ENCODE data around the gene ATF5. TPM values are rescaled to one million over a fixed set of nuclear protein-coding genes. Genes with fewer than 3 reads are reported as not detected.

Gene ATF5
- polyA plus RNA-seq, 1 experiment = 6.3 TPM

GRCh38 chr19:49889687-49890348 is 39.2 kb upstream of the ATF5 start:
- H3K27ac ChIP-seq (ENCODE audit: low read depth, low read length) = no peak overlapping the region
- DNase-seq (ENCODE audit: low read depth, low spot score) = no peak
- H3K4me3 ChIP-seq (ENCODE audit: low read depth, low read length) = peak overlapping the region; percentile 17; the same call in 1 of the 2 replicates
- CTCF ChIA-PET = interaction anchor here (1.2 kb wide), 1 partner anchor 10 kb away, joined by 6 read pairs; no protein-coding TSS in a partner anchor
- H3K9me3 ChIP-seq (ENCODE audit: control insufficient read depth, insufficient read depth, low read length) = peaks cover 9% of the 10 kb centered on the region; the same call in 1 of the 2 replicates
- no peaks in the 10 kb centered on the region for H3K27me3 ChIP-seq (ENCODE audit: control insufficient read depth, insufficient read depth, low read length)
- TF ChIP-seq, protein P1, sequence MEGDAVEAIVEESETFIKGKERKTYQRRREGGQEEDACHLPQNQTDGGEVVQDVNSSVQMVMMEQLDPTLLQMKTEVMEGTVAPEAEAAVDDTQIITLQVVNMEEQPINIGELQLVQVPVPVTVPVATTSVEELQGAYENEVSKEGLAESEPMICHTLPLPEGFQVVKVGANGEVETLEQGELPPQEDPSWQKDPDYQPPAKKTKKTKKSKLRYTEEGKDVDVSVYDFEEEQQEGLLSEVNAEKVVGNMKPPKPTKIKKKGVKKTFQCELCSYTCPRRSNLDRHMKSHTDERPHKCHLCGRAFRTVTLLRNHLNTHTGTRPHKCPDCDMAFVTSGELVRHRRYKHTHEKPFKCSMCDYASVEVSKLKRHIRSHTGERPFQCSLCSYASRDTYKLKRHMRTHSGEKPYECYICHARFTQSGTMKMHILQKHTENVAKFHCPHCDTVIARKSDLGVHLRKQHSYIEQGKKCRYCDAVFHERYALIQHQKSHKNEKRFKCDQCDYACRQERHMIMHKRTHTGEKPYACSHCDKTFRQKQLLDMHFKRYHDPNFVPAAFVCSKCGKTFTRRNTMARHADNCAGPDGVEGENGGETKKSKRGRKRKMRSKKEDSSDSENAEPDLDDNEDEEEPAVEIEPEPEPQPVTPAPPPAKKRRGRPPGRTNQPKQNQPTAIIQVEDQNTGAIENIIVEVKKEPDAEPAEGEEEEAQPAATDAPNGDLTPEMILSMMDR (IDR thresholded peaks at IDR 0.05; ENCODE audit: low read depth, low read length) = peak; percentile 59
- POLR2A ChIA-PET = interaction anchor here (0.5 kb wide), 1 partner anchor 25 kb away, joined by 5 read pairs; no protein-coding TSS in a partner anchor

DNA sequence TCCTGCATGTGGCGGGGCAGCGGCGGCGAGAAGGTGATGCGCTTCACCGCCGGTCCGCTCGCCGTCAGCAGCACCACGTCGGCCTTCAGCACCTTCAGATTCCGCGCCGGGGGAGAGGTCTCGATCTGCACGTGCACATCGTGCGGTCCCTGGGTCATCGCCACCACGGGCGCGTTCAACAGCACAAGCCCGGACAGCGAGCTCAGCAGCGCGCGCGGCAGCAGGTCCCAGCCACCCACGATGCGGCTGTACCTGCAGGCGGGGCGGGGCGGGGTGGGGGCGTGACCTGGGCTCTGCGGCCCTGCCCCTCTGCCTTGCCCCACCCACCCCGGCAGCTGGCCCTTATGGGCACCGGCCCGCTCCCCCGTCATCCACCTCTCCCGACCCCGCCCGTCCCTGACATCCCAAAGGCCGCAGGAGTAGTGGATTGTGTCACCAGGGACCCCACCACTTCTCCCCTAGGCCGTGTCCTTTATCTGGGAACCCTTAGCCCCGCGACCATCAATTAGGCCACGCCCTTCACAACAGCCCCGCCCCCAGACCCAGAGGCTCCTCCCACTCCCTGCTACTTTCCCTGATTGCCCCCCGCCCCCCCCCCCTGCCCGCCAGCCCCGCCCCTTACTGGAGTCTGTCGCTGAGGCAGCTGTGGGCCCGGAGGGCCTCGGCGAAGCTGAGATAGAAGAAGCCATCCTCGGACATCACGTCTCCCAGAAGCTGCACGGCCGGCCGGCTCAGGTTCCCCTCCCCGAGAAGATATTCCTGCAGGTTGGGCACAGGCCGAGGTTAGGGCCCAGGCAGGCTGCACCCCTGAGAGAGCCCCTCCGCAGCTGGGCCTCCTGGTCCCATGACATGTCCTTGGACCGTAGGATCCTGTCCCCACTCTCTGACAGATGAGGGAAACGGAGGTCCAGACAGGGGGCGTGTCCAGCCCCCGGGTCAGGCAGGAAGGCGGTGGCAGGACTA is 38.4 kb upstream of the ATF5 start:
- Histone ChIP-seq H3K4me3 (ENCODE audit: low read depth, low read length) (peak overlapping the region; percentile 17; the same call in 1 of the 2 replicates), H3K27ac (ENCODE audit: low read depth, low read length) (no peak overlapping the region), H3K27me3 (ENCODE audit: control insufficient read depth, insufficient read depth, low read length) (no peaks in the 10 kb centered on the region), H3K9me3 (ENCODE audit: control insufficient read depth, insufficient read depth, low read length) (peaks cover 9% of the 10 kb centered on the region; the same call in 1 of the 2 replicates)
- POLR2A ChIA-PET = interaction anchor here (1.5 kb wide), 1 partner anchor 13 kb away, joined by 6 read pairs; the partner anchor contains the start of genes AKT1S1 and TBC1D17
- DNase-seq (ENCODE audit: low read depth, low spot score) = no peak
- TF ChIP-seq, protein P1 (IDR thresholded peaks at IDR 0.05; ENCODE audit: low read depth, low read length) = no peak
- CTCF ChIA-PET = interaction anchor here (1.2 kb wide), 1 partner anchor 9 kb away, joined by 6 read pairs; no protein-coding TSS in a partner anchor

DNA sequence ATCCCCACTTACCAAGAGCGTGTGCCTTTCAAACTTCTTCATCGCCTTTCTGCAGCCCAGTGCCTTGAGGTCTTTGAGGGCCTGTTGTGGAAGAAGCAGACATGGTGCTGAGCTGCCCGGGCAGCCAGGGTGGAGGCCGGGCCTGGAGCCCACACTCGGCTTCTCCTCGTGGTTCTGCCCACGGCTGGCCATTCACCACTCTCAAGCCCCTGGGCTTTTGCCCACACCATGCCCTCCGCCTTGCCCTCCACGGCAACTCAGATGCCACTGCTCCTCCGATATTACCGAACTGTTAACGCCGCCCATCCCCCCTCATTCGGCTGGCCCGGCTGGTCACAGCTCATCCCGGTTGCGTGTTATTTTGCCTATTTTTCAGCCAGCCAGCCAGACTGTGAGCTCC is 37.6 kb upstream of the ATF5 start:
- CTCF ChIA-PET = interaction anchor here (1.2 kb wide), 1 partner anchor 9 kb away, joined by 6 read pairs; no protein-coding TSS in a partner anchor
- POLR2A ChIA-PET = interaction anchor here (1.5 kb wide), 1 partner anchor 14 kb away, joined by 6 read pairs; the partner anchor contains the start of genes AKT1S1 and TBC1D17
- Histone ChIP-seq H3K27ac (ENCODE audit: low read depth, low read length) (no peak overlapping the region), H3K27me3 (ENCODE audit: control insufficient read depth, insufficient read depth, low read length) (no peaks in the 10 kb centered on the region), H3K4me3 (ENCODE audit: low read depth, low read length) (no peak overlapping the region), H3K9me3 (ENCODE audit: control insufficient read depth, insufficient read depth, low read length) (peaks cover 9% of the 10 kb centered on the region; the same call in 1 of the 2 replicates)
- TF ChIP-seq, protein P1 (IDR thresholded peaks at IDR 0.05; ENCODE audit: low read depth, low read length) = no peak
- no peak for DNase-seq (ENCODE audit: low read depth, low spot score)

- POLR2A ChIA-PET = no interaction called here
- H3K27me3 ChIP-seq (ENCODE audit: control insufficient read depth, insufficient read depth, low read length) = no peaks in the 10 kb centered on the region
- no peak overlapping the region for H3K27ac ChIP-seq (ENCODE audit: low read depth, low read length)
- CTCF ChIA-PET = no interaction called here
- no peak for DNase-seq (ENCODE audit: low read depth, low spot score)
- H3K9me3 ChIP-seq (ENCODE audit: control insufficient read depth, insufficient read depth, low read length) = peaks cover 9% of the 10 kb centered on the region; the same call in 1 of the 2 replicates
- TF ChIP-seq, protein P1 (IDR thresholded peaks at IDR 0.05; ENCODE audit: low read depth, low read length) = no peak
- H3K4me3 ChIP-seq (ENCODE audit: low read depth, low read length) = no peak overlapping the region
Measured at GRCh38 chr19:49892716-49893115, 36.3 kb upstream of the ATF5 start.
